Stimulated activated CD8-positive, alpha-beta memory T cell treated with anti-CD3 and anti-CD28 coated beads, Interleukin-15, amount 100 ng/mL, for 24 hours (primary cell): Measurements from ENCODE around the gene TSPYL6.

Experiments used
- DNase-seq: peaks from one replicate; pipeline ENCODE4 v3.0.0-alpha.2; 2020; ENCODE audit warnings: low read depth

Gene TSPYL6

GRCh38 chr2:54258166-54258565 lies 2.1 kb upstream of the TSPYL6 start:
- no peak for DNase-seq

GRCh38 chr2:54255230-54256090 lies 569 bp downstream of the TSPYL6 start:
- no peak for DNase-seq

- DNase-seq = no peak
These were observed 1.8 kb downstream of the TSPYL6 start for GRCh38 chr2:54254180-54254579.

- no peak for DNase-seq
These were observed 6.4 kb downstream of the TSPYL6 start for GRCh38 chr2:54249629-54250028.

- DNase-seq = no peak
These were observed 8.9 kb downstream of the TSPYL6 start for GRCh38 chr2:54247115-54247514.

- DNase-seq = no peak
These were observed 15.2 kb downstream of the TSPYL6 start for GRCh38 chr2:54240515-54241469.

- DNase-seq = no peak
These were observed 16.6 kb downstream of the TSPYL6 start for GRCh38 chr2:54239427-54239826.

- DNase-seq = no peak
These were observed 18.6 kb downstream of the TSPYL6 start for GRCh38 chr2:54237428-54237827.

GRCh38 chr2:54233832-54234649 lies 22.0 kb downstream of the TSPYL6 start:
- no peak for DNase-seq

GRCh38 chr2:54228945-54229344 lies 27.1 kb downstream of the TSPYL6 start:
- no peak for DNase-seq

GRCh38 chr2:54227798-54228197 lies 28.2 kb downstream of the TSPYL6 start:
- no peak for DNase-seq

- no peak for DNase-seq
These were observed 29.8 kb downstream of the TSPYL6 start for GRCh38 chr2:54226260-54226659.

- no peak for DNase-seq
These were observed 31.0 kb downstream of the TSPYL6 start for GRCh38 chr2:54224997-54225396.

GRCh38 chr2:54213082-54213481 lies 42.9 kb downstream of the TSPYL6 start:
- DNase-seq = no peak

- no peak for DNase-seq
These were observed 43.6 kb downstream of the TSPYL6 start for GRCh38 chr2:54212456-54212855.

GRCh38 chr2:54209379-54209778 lies 46.6 kb downstream of the TSPYL6 start:
- DNase-seq = no peak

- DNase-seq = no peak
These were observed 47.4 kb downstream of the TSPYL6 start for GRCh38 chr2:54208364-54209240.

- DNase-seq = no peak
These were observed 48.3 kb downstream of the TSPYL6 start for GRCh38 chr2:54207666-54208195.

- DNase-seq = no peak
These were observed 49.4 kb downstream of the TSPYL6 start for GRCh38 chr2:54206596-54206995.

GRCh38 chr2:54204476-54204875 lies 51.6 kb downstream of the TSPYL6 start:
- no peak for DNase-seq
